ENCODE data around the gene ARHGAP44.
"Not testable (repeated sequence)": the region's sequence is repeated elsewhere in the genome, so short reads cannot be mapped to it uniquely, and the experiment has no call there.

Gene ARHGAP44

GRCh38 chr17:12856416-12856815 is 67.1 kb downstream of the ARHGAP44 start:
- H3K27me3 Mint-ChIP-seq, result peaks cover 1% of the 10 kb centered on the region
- no peak overlapping the region for H3K27ac Mint-ChIP-seq
- no peaks in the 10 kb centered on the region for H3K36me3 Mint-ChIP-seq
- no peak overlapping the region for H3K4me3 Mint-ChIP-seq
- peaks cover 12% of the 10 kb centered on the region for H3K9me3 Mint-ChIP-seq (ENCODE audit: low read depth)
- H3K4me1 Mint-ChIP-seq (ENCODE audit: low read depth), result no peaks in the 10 kb centered on the region

- Mint-ChIP-seq H3K4me1 (ENCODE audit: low read depth) (no peaks in the 10 kb centered on the region), H3K27me3 (peaks cover 2% of the 10 kb centered on the region), H3K9me3 (ENCODE audit: low read depth) (peaks cover 12% of the 10 kb centered on the region), H3K4me3 (no peak overlapping the region), H3K27ac (no peak overlapping the region), H3K36me3 (no peaks in the 10 kb centered on the region)
Observed at GRCh38 chr17:12857592-12857991, 68.3 kb downstream of the ARHGAP44 start.

GRCh38 chr17:12859520-12859919 is 70.2 kb downstream of the ARHGAP44 start:
- peaks cover 12% of the 10 kb centered on the region for H3K9me3 Mint-ChIP-seq (ENCODE audit: low read depth)
- H3K4me1 Mint-ChIP-seq (ENCODE audit: low read depth), result no peaks in the 10 kb centered on the region
- H3K27me3 Mint-ChIP-seq, result peaks cover 1% of the 10 kb centered on the region

GRCh38 chr17:12865769-12866168 is 76.5 kb downstream of the ARHGAP44 start:
- Mint-ChIP-seq H3K4me3 (no peak overlapping the region), H3K27ac (no peak overlapping the region), H3K4me1 (ENCODE audit: low read depth) (no peaks in the 10 kb centered on the region), H3K9me3 (ENCODE audit: low read depth) (peaks cover 3% of the 10 kb centered on the region), H3K27me3 (peaks cover 2% of the 10 kb centered on the region), H3K36me3 (no peaks in the 10 kb centered on the region)

More at GRCh38 chr17:12859520-12859919, 70.2 kb downstream of the ARHGAP44 start:
- H3K36me3 Mint-ChIP-seq, result no peaks in the 10 kb centered on the region
- H3K27ac Mint-ChIP-seq, result no peak overlapping the region
- H3K4me3 Mint-ChIP-seq, result no peak overlapping the region

GRCh38 chr17:12866244-12866643 is 76.9 kb downstream of the ARHGAP44 start:
- Mint-ChIP-seq H3K27me3 (peaks cover 3% of the 10 kb centered on the region), H3K4me1 (ENCODE audit: low read depth) (no peaks in the 10 kb centered on the region), H3K9me3 (ENCODE audit: low read depth) (peaks cover 3% of the 10 kb centered on the region), H3K27ac (no peak overlapping the region), H3K36me3 (no peaks in the 10 kb centered on the region), H3K4me3 (no peak overlapping the region)

GRCh38 chr17:12867726-12868125 is 78.4 kb downstream of the ARHGAP44 start:
- H3K36me3 Mint-ChIP-seq, result no peaks in the 10 kb centered on the region
- no peak overlapping the region for H3K27ac Mint-ChIP-seq
- H3K9me3 Mint-ChIP-seq (ENCODE audit: low read depth), result peaks cover 3% of the 10 kb centered on the region

GRCh38 chr17:12873415-12874125 is 84.3 kb downstream of the ARHGAP44 start:
- H3K9me3 Mint-ChIP-seq (ENCODE audit: low read depth); H3K4me1 Mint-ChIP-seq (ENCODE audit: low read depth); H3K27me3 Mint-ChIP-seq; H3K4me3 Mint-ChIP-seq; H3K27ac Mint-ChIP-seq; H3K36me3 Mint-ChIP-seq: not testable (repeated sequence)

More at GRCh38 chr17:12867726-12868125, 78.4 kb downstream of the ARHGAP44 start:
- H3K4me1 Mint-ChIP-seq (ENCODE audit: low read depth), result no peaks in the 10 kb centered on the region
- H3K4me3 Mint-ChIP-seq, result no peak overlapping the region
- peaks cover 2% of the 10 kb centered on the region for H3K27me3 Mint-ChIP-seq

GRCh38 chr17:12877953-12878669 is 88.8 kb downstream of the ARHGAP44 start:
- H3K4me3 Mint-ChIP-seq, result no peak overlapping the region
- peaks cover 1% of the 10 kb centered on the region for H3K27me3 Mint-ChIP-seq
- no peaks in the 10 kb centered on the region for H3K4me1 Mint-ChIP-seq (ENCODE audit: low read depth)
- H3K36me3 Mint-ChIP-seq, result no peaks in the 10 kb centered on the region
- peaks cover 2% of the 10 kb centered on the region for H3K9me3 Mint-ChIP-seq (ENCODE audit: low read depth)
- H3K27ac Mint-ChIP-seq, result no peak overlapping the region

- not testable (repeated sequence) for H3K27me3 Mint-ChIP-seq; H3K27ac Mint-ChIP-seq; H3K36me3 Mint-ChIP-seq; H3K4me1 Mint-ChIP-seq (ENCODE audit: low read depth); H3K9me3 Mint-ChIP-seq (ENCODE audit: low read depth); H3K4me3 Mint-ChIP-seq
Observed at GRCh38 chr17:12879096-12879495, 89.8 kb downstream of the ARHGAP44 start.

- Mint-ChIP-seq H3K27me3 (peaks cover 5% of the 10 kb centered on the region), H3K4me1 (ENCODE audit: low read depth) (no peaks in the 10 kb centered on the region), H3K9me3 (ENCODE audit: low read depth) (peaks cover 4% of the 10 kb centered on the region), H3K27ac (no peak overlapping the region), H3K4me3 (no peak overlapping the region), H3K36me3 (no peaks in the 10 kb centered on the region)
Observed at GRCh38 chr17:12883472-12883871, 94.2 kb downstream of the ARHGAP44 start.

- H3K4me3 Mint-ChIP-seq, result no peak overlapping the region
- no peak overlapping the region for H3K27ac Mint-ChIP-seq
- no peaks in the 10 kb centered on the region for H3K4me1 Mint-ChIP-seq (ENCODE audit: low read depth)
- H3K36me3 Mint-ChIP-seq, result no peaks in the 10 kb centered on the region
- H3K27me3 Mint-ChIP-seq, result peaks cover 10% of the 10 kb centered on the region
- H3K9me3 Mint-ChIP-seq (ENCODE audit: low read depth), result peaks cover 5% of the 10 kb centered on the region
Observed at GRCh38 chr17:12887088-12887487, 97.8 kb downstream of the ARHGAP44 start.

- H3K27ac Mint-ChIP-seq, result no peak overlapping the region
- H3K27me3 Mint-ChIP-seq, result peaks cover 1% of the 10 kb centered on the region
- H3K36me3 Mint-ChIP-seq, result no peaks in the 10 kb centered on the region
- H3K4me3 Mint-ChIP-seq, result no peak overlapping the region
- peaks cover 15% of the 10 kb centered on the region for H3K9me3 Mint-ChIP-seq (ENCODE audit: low read depth)
- H3K4me1 Mint-ChIP-seq (ENCODE audit: low read depth), result no peaks in the 10 kb centered on the region
Observed at GRCh38 chr17:12896180-12896785, 107.0 kb downstream of the ARHGAP44 start.

- peaks cover 4% of the 10 kb centered on the region for H3K9me3 Mint-ChIP-seq (ENCODE audit: low read depth)
- peaks cover 3% of the 10 kb centered on the region for H3K27me3 Mint-ChIP-seq
- no peaks in the 10 kb centered on the region for H3K36me3 Mint-ChIP-seq
- no peak overlapping the region for H3K4me3 Mint-ChIP-seq
- no peaks in the 10 kb centered on the region for H3K4me1 Mint-ChIP-seq (ENCODE audit: low read depth)
- no peak overlapping the region for H3K27ac Mint-ChIP-seq
Observed at GRCh38 chr17:12898110-12898509, 108.8 kb downstream of the ARHGAP44 start.

GRCh38 chr17:12899604-12900003 is 110.3 kb downstream of the ARHGAP44 start:
- no peaks in the 10 kb centered on the region for H3K9me3 Mint-ChIP-seq (ENCODE audit: low read depth)
- no peaks in the 10 kb centered on the region for H3K4me1 Mint-ChIP-seq (ENCODE audit: low read depth)
- H3K27ac Mint-ChIP-seq, result no peak overlapping the region
- peaks cover 2% of the 10 kb centered on the region for H3K27me3 Mint-ChIP-seq
- H3K36me3 Mint-ChIP-seq, result no peaks in the 10 kb centered on the region
- no peak overlapping the region for H3K4me3 Mint-ChIP-seq

GRCh38 chr17:12900474-12900873 is 111.2 kb downstream of the ARHGAP44 start:
- H3K4me1 Mint-ChIP-seq (ENCODE audit: low read depth), result no peaks in the 10 kb centered on the region
- H3K9me3 Mint-ChIP-seq (ENCODE audit: low read depth), result no peaks in the 10 kb centered on the region
- no peak overlapping the region for H3K4me3 Mint-ChIP-seq
- no peaks in the 10 kb centered on the region for H3K36me3 Mint-ChIP-seq
- H3K27ac Mint-ChIP-seq, result no peak overlapping the region
- peaks cover 2% of the 10 kb centered on the region for H3K27me3 Mint-ChIP-seq
